ENCODE results near the gene ADAMTS15.

The ADAMTS15 gene

GRCh38 chr11:130411223-130411622 is 37.2 kb upstream of the ADAMTS15 start:
- no peak for TF ChIP-seq POLR2A (IDR thresholded peaks at IDR 0.05; ENCODE audit: low read depth, low read length)
- FAIRE-seq: no peak
- no peak for DNase-seq (ENCODE audit: insufficient read length, low spot score)

DNA sequence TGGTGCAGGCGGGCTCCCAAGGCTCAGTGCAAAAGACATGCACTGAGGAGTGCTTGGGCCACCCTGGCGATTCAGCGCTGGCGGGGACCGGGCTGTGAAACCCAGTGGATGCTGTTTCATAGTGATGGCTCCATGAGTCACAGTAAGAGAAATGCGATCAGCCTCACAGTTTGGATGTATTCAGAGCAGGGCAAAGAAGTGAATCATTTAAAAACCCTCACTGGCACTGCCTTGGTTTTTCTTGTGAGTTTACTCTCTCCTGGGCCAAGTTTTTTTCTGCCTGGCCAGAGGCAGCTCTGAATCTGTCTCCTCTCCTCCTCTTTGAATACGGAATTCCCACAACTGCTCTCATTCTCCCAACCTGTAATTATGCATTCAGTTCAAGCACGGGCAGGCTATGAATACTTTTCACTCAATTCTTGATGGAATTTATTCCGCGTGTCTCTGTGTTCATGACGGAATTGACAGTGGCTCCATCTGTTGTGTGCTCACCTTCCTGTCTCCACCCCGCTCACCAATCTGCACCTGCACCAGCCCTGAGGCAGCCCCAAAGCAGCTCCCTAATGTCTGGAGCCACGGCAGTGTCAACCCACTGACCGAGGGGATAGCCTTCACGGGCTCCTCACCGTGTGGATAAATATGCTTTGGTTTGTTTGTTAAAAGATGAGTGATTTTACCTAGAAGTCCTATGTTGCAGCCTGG is 34.9 kb upstream of the ADAMTS15 start:
- FAIRE-seq (peak; percentile 27), DNase-seq (ENCODE audit: insufficient read length, low spot score) (peak; percentile 88)
- TF ChIP-seq POLR2A (IDR thresholded peaks at IDR 0.05; ENCODE audit: low read depth, low read length): no peak

GRCh38 chr11:130414107-130415080 is 34.1 kb upstream of the ADAMTS15 start:
- no peak for TF ChIP-seq POLR2A (IDR thresholded peaks at IDR 0.05; ENCODE audit: low read depth, low read length)
- DNase-seq (ENCODE audit: insufficient read length, low spot score): no peak
- no peak for FAIRE-seq

- no peak for FAIRE-seq
- no peak for TF ChIP-seq POLR2A (IDR thresholded peaks at IDR 0.05; ENCODE audit: low read depth, low read length)
- no peak for DNase-seq (ENCODE audit: insufficient read length, low spot score)
Observed at GRCh38 chr11:130415731-130416529, 32.5 kb upstream of the ADAMTS15 start.

DNA sequence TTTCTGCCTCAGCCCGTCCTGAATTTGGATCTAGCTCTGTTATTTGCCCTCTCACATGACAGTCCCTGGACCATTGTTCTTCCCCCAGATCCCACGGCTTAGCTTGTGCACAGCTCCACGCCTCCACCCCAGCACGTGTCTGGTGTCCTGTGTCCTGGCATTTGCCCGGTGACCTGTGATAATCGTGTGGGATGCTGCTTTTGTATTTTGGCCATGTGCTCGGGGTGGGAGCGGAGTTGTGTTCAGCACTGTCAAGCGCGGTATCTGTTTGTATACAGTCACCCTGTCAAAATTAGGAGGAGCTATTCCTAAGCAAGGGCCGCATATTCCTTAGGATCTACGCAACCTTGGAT is 31.9 kb upstream of the ADAMTS15 start:
- FAIRE-seq: no peak

GRCh38 chr11:130416906-130417305 is 31.5 kb upstream of the ADAMTS15 start:
- FAIRE-seq (no peak), DNase-seq (ENCODE audit: insufficient read length, low spot score) (no peak)
- no peak for TF ChIP-seq POLR2A (IDR thresholded peaks at IDR 0.05; ENCODE audit: low read depth, low read length)

More for the DNA sequence above, 31.9 kb upstream of the ADAMTS15 start:
- no peak for DNase-seq (ENCODE audit: insufficient read length, low spot score)
- no peak for TF ChIP-seq POLR2A (IDR thresholded peaks at IDR 0.05; ENCODE audit: low read depth, low read length)

DNA sequence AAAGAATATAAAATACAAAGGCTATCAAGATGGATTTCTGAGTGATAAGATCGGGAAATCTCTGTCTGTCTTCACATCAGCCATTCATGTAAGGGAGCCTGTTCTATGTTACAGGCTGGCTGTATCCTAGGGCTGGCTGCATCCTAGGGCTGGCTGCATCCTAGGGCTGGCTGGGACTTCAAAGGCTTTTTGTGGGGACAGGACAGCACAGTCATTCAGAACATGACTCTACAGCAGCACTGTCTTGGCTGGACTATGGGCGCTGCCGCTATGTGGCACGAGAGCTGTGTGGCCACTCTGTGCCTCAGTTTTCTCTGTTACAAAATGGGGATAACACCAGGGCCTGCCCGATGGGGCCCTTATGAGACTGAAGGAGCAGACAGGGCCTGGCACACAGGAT is 30.2 kb upstream of the ADAMTS15 start:
- TF ChIP-seq POLR2A (IDR thresholded peaks at IDR 0.05; ENCODE audit: low read depth, low read length): no peak
- FAIRE-seq (no peak), DNase-seq (ENCODE audit: insufficient read length, low spot score) (no peak)

DNA sequence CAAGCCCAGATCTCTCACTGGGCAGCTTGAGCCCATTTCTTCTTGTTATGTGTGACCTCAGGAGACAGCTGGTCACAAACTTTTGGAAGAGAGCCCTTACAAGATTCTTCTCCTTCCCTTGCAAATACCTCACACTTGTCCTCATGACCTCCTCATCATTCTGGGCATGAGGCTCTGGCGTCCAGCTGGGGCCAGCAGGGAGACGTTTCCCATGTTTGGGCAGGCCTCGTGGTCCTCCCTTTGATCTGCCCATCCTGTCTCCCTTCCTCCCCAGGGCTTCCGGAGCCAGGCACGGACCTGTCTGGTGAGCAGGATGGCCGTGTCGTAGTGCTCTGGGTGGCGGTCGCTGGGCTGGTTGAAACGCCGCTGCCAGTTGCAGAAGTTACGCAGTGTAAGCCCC is 29.7 kb upstream of the ADAMTS15 start:
- TF ChIP-seq POLR2A (IDR thresholded peaks at IDR 0.05; ENCODE audit: low read depth, low read length): no peak
- no peak for DNase-seq (ENCODE audit: insufficient read length, low spot score)
- no peak for FAIRE-seq

GRCh38 chr11:130420478-130421198 is 27.8 kb upstream of the ADAMTS15 start:
- FAIRE-seq (no peak), DNase-seq (ENCODE audit: insufficient read length, low spot score) (no peak)
- no peak for TF ChIP-seq POLR2A (IDR thresholded peaks at IDR 0.05; ENCODE audit: low read depth, low read length)

- FAIRE-seq: no peak
- DNase-seq (ENCODE audit: insufficient read length, low spot score): no peak
- no peak for TF ChIP-seq POLR2A (IDR thresholded peaks at IDR 0.05; ENCODE audit: low read depth, low read length)
Observed at GRCh38 chr11:130421199-130421585, 27.3 kb upstream of the ADAMTS15 start.

DNA sequence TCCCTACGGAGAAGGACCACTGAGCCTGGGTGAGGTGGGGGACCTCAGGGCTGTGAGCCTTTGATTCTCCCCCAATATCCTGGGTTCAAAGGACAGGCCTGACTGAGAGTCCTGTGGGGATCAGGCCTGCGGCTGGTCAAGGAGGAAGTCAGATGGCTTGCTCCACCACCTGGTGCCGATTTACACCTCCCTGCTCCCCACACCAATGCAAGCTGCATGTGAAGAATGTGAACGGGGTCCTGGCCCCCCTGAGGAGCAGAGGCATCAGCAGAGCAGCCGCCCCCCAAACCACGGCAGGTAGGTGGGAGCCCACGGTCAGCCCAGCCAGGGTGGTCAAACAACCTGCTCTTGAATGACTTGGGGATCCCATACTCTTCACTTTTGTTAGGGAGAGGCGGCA is 26.7 kb upstream of the ADAMTS15 start:
- FAIRE-seq: no peak
- no peak for DNase-seq (ENCODE audit: insufficient read length, low spot score)
- TF ChIP-seq POLR2A (IDR thresholded peaks at IDR 0.05; ENCODE audit: low read depth, low read length): no peak

- no peak for FAIRE-seq
- DNase-seq (ENCODE audit: insufficient read length, low spot score): no peak
- no peak for TF ChIP-seq POLR2A (IDR thresholded peaks at IDR 0.05; ENCODE audit: low read depth, low read length)
Observed at GRCh38 chr11:130422251-130422995, 26.0 kb upstream of the ADAMTS15 start.

Measured in H54 (cell line).